ENCODE results near the gene ZGRF1.

Gene ZGRF1

DNA sequence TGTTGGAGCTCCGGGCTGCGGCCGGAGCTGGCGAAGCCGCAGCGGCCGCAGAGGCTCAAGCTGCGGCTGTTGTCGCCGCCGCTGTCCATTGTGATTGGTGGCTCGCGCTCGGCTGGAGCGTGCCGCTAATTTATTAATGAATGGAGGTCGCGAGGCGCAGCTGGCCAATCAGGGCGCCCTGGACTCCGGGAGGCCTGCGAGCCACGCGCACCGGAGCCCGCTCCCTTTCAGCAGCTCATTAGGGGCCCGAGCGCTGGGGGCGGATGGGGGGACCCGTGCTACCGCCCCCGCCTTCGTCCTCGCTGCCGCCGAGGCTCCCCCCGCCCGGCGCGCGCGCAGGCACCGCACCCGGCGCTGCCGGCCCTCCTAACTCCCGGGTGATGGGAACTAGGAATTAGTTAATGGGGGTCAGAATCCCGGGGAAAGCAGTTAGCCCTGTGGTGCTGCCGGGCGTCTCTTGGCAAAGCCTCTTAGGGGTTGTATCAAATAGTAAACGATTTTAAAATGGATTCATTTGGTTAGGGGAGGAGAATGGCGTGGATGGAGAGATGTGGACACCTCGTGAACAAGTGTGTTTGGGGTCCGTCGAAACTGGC lies 120.1 kb downstream of the ZGRF1 start:
- Histone ChIP-seq H3K9me3 (peaks cover 0 to 3% (median 0%) of the 10 kb centered on the region in 3 donors), H3K27ac (no peak overlapping the region), H3K4me3 (peak overlapping the region; percentile 50 to 60), H3K4me1 (peaks cover 0 to 41% (median 33%) of the 10 kb centered on the region in 4 donors), H3K27me3 (peaks cover 6 to 98% of the 10 kb centered on the region in 2 donors), H3K36me3 (no peaks in the 10 kb centered on the region)
- no peak for DNase-seq
- TF ChIP-seq, protein P1, sequence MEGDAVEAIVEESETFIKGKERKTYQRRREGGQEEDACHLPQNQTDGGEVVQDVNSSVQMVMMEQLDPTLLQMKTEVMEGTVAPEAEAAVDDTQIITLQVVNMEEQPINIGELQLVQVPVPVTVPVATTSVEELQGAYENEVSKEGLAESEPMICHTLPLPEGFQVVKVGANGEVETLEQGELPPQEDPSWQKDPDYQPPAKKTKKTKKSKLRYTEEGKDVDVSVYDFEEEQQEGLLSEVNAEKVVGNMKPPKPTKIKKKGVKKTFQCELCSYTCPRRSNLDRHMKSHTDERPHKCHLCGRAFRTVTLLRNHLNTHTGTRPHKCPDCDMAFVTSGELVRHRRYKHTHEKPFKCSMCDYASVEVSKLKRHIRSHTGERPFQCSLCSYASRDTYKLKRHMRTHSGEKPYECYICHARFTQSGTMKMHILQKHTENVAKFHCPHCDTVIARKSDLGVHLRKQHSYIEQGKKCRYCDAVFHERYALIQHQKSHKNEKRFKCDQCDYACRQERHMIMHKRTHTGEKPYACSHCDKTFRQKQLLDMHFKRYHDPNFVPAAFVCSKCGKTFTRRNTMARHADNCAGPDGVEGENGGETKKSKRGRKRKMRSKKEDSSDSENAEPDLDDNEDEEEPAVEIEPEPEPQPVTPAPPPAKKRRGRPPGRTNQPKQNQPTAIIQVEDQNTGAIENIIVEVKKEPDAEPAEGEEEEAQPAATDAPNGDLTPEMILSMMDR (IDR thresholded peaks at IDR 0.05): no peak
- intact Hi-C loops (cut with DNase I; ENCODE audit: low total_unique reads): no loop called here

DNA sequence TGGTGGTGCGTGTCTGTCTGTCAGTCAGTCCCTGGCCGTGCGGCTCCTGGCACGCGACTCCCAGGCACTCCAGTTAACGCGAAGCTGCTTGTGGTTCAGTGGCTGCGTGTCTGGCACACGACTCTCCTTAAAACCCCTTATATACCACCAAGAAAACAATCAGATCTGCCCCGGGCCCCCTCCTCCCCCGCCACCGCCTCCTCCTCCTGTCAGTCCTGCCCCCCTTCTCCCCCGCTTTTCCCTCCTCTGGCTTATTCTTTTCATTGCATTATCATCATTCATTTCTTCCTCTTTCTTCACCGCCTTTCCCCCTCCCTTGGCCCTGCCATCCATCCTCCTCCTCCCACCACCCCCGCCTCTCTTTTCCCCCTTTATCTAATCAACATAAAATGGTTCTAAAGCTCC lies 120.6 kb downstream of the ZGRF1 start, which contains the start of gene NEUROG2:
Gene NEUROG2, minus strand, starts transcription at position 115 of the 405 bp plus-strand sequence. CDS start 705 bp downstream, outside the sequence.
- TF ChIP-seq, protein P1 (IDR thresholded peaks at IDR 0.05): no peak
- H3K36me3 ChIP-seq: no peaks in the 10 kb centered on the region
- H3K9me3 ChIP-seq: peaks cover 0 to 3% (median 0%) of the 10 kb centered on the region in 3 donors
- no peak within 1 kb of the TSS for H3K27ac ChIP-seq
- H3K4me3 ChIP-seq: peak within 1 kb of the TSS; percentile 50 to 60
- intact Hi-C loops (cut with DNase I; ENCODE audit: low total_unique reads): no loop called here
- peaks cover 6 to 98% of the 10 kb centered on the region in 2 donors for H3K27me3 ChIP-seq
- DNase-seq: no peak
- H3K4me1 ChIP-seq: peaks cover 0 to 42% (median 32%) of the 10 kb centered on the region in 4 donors

DNA sequence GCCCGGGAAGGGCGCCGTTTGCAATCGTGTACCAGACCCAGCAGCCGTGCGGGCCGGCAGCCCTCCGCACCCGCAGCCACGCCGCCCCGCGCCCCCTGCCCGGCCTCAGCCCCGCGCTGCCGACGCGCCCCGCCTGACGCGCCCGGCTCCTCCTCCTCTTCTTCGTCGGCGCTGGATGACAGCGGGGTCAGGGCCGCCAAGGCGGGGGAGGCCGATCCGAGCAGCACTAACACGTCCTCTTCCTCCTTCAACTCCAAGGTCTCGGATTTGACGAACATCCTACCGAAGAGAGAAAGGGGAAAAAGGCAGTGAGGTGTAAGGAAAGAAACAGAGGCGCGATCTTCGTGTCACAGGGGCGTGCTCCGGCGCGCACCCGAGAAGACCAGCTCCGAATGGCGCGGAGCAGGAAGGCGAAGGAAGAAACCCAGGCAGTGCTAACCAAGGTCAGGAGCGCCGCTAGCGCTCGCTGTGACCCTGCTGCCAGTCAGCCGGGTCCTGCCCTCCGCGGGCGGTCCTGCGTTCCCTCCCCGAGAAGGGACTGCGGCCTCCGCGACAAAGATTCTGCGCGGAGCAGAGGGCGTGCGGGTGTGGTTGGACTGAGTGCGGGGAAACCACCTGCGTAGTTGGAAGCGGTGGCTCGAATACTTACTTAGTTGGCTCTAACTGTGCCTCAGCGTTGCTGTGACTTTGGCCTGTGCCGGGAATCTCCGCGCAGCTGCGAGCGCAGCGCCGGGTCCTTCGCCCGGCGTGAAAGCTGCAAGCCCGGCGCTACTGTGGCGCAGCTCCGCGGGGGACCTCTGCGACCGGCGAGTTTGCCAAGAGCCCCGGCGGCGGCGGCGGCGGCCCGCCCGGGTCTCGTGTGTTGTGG lies 121.3 kb downstream of the ZGRF1 start:
- Histone ChIP-seq H3K4me1 (peaks cover 0 to 44% (median 37%) of the 10 kb centered on the region in 4 donors), H3K36me3 (no peaks in the 10 kb centered on the region), H3K4me3 (peak overlapping the region; percentile 50 to 60), H3K9me3 (peaks cover 0 to 3% (median 0%) of the 10 kb centered on the region in 3 donors), H3K27ac (no peak overlapping the region), H3K27me3 (peaks cover 6 to 98% of the 10 kb centered on the region in 2 donors)
- TF ChIP-seq, protein P1 (IDR thresholded peaks at IDR 0.05): no peak
- DNase-seq: no peak
- intact Hi-C loops (cut with DNase I; ENCODE audit: low total_unique reads): no loop called here

DNA sequence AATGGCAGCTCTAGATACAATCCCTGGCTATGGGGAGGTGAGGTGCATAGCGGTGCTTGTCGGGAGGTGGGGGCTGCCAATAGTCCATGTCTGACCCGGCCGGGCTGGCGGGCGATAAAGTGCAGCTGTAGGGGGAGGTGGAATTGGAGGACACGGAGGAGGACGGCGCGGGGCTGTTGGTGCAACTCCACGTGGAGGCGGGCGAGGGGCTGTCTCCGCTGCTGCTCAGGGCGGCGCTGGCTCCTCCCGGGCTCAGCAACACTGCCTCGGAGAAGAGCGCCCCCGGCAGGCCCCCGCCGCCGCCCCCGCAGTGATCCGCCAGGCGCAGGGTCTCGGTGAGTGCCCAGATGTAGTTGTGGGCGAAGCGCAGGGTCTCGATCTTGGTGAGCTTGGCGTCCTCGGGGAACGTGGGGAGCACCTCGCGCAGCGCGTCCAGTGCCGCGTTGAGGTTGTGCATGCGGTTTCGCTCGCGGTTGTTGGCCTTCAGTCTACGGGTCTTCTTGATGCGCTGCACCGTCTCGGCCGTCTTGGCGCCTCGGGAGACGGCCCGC lies 122.0 kb downstream of the ZGRF1 start:
- Histone ChIP-seq H3K36me3 (no peaks in the 10 kb centered on the region), H3K27me3 (peaks cover 4 to 98% of the 10 kb centered on the region in 2 donors), H3K9me3 (peaks cover 0 to 3% (median 0%) of the 10 kb centered on the region in 3 donors), H3K27ac (no peak overlapping the region), H3K4me3 (peak overlapping the region; percentile 50 to 60), H3K4me1 (peaks cover 0 to 51% (median 44%) of the 10 kb centered on the region in 4 donors)
- TF ChIP-seq, protein P1 (IDR thresholded peaks at IDR 0.05): no peak
- DNase-seq: no peak
- intact Hi-C loops (cut with DNase I; ENCODE audit: low total_unique reads): no loop called here

DNA sequence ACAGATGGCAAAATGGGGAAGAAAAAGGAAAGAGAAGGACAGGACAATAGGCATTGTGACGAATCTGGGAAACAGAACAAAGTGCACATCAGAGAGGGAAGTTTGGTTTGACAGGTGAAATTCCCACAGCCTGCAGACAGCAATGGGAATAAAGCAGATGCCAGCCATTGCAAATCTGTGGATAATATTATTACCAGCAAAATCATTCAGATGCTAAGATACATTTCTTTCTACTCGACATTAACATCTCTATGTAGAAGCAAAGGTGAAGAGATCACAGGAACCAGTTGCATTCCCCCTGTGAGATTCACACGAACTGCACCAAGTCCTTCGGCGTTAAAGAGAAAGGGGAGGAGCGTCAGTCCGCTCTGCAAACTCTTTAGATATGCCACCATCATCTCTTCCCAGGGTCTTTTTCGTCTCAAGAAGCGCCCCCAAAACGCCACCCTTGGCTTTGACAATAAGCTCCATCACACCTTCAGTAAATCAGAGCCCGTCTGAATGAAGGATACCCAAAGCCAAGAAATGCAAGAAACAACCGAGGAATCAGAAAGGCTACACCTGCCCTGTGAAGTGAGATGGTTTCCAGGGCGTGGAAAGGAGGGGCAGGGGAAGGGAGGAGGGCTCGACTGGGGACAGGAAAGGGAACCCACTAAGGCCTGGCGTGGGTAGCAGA lies 122.6 kb downstream of the ZGRF1 start:
- Histone ChIP-seq H3K9me3 (no peaks in the 10 kb centered on the region), H3K4me3 (peak overlapping the region in 1 of 2 donors; percentile 60), H3K27ac (no peak overlapping the region), H3K4me1 (peaks cover 0 to 58% (median 50%) of the 10 kb centered on the region in 4 donors), H3K36me3 (no peaks in the 10 kb centered on the region), H3K27me3 (peaks cover 3 to 98% of the 10 kb centered on the region in 2 donors)
- TF ChIP-seq, protein P1 (IDR thresholded peaks at IDR 0.05): no peak
- intact Hi-C loops (cut with DNase I; ENCODE audit: low total_unique reads): no loop called here
- DNase-seq: no peak
